ENCODE measurements around the gene MLST8. TPM values are rescaled to one million over a fixed set of nuclear protein-coding genes. Genes with fewer than 3 reads are reported as not detected.

MLST8 gene
- total and polyA plus RNA-seq, 12 donors, result 19.3 to 43.1 (median 24.7) TPM

DNA sequence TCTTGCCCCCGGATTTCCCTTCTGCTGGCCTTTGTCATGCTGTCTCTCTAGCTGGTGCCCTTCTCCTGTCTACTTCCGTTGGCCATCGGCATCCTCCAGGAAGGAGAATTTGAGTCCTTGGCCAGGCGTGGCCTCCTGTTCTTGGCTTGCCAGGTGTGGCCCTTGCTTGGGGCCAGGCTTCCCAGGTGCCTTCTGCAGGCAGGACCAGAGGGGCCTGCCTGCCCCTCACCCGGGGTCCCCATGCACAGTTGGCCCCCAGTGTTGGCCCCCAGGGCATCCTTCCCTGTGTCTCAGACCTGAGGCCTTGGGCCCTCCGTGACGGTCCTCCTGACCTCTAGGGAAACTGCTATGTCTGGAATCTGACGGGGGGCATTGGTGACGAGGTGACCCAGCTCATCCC, 2.6 kb downstream of the MLST8 start:
- DNase-seq (no peak), ATAC-seq (no peak)
- Histone ChIP-seq H3K27me3 (no peaks in the 10 kb centered on the region), H3K4me1 (peaks cover 17 to 53% (median 34%) of the 10 kb centered on the region in 9 donors), H3K27ac (no peak overlapping the region), H3K9me3 (no peaks in the 10 kb centered on the region), H3K4me3 (no peak overlapping the region), H3K36me3 (peaks cover 0 to 39% (median 18%) of the 10 kb centered on the region in 9 donors)
- 90% methylated on average over 9 of the region's 9 CpGs for WGBS, 2 donors
- intact Hi-C loops (cut with DNase I), result loop anchor here in 1 of 10 donors (5.0 kb wide), 1 partner anchor 51 kb away; the partner anchor contains the start of gene TRAF7
- no peak for TF ChIP-seq CTCF (IDR thresholded peaks at IDR 0.05)

GRCh38 chr16:2208308-2208707, 3.1 kb downstream of the MLST8 start:
- no peaks in the 10 kb centered on the region for H3K27me3 ChIP-seq
- 69 to 72% methylated on average over 23 of the region's 23 CpGs for WGBS, 2 donors
- H3K27ac ChIP-seq, result no peak overlapping the region
- H3K9me3 ChIP-seq, result no peaks in the 10 kb centered on the region
- ATAC-seq, result no peak
- intact Hi-C loops (cut with DNase I), result loop anchor here in 1 of 10 donors (5.0 kb wide), 1 partner anchor 51 kb away; the partner anchor contains the start of gene TRAF7
- peaks cover 21 to 58% (median 39%) of the 10 kb centered on the region in 9 donors for H3K4me1 ChIP-seq
- DNase-seq, result no peak
- peaks cover 0 to 39% (median 18%) of the 10 kb centered on the region in 9 donors for H3K36me3 ChIP-seq
- no peak for TF ChIP-seq CTCF (IDR thresholded peaks at IDR 0.05)
- H3K4me3 ChIP-seq, result no peak overlapping the region

DNA sequence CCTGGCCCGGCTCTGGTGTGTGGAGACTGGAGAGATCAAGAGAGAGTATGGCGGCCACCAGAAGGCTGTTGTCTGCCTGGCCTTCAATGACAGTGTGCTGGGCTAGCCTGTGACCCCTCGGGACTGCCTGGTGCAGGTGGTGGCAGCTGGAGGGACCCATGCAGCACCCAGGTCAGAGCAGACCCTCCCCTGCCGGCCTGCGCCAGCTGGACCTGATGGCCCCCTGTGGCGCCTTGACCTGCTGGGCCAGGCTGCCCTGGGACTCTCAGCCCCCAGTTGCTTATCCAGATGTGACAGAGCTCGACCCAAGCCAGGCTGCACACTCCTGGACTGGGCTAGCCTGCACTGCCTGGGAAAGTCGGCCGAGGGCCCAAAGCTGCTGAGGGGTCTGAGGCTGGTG, 3.5 kb downstream of the MLST8 start:
- H3K36me3 ChIP-seq, result peaks cover 0 to 39% (median 18%) of the 10 kb centered on the region in 9 donors
- H3K4me3 ChIP-seq, result no peak overlapping the region
- H3K4me1 ChIP-seq, result peaks cover 26 to 62% (median 43%) of the 10 kb centered on the region in 9 donors
- 93 to 95% methylated on average over 9 of the region's 9 CpGs for WGBS, 2 donors
- H3K27me3 ChIP-seq, result no peaks in the 10 kb centered on the region
- intact Hi-C loops (cut with DNase I), result loop anchor here in 1 of 10 donors (5.0 kb wide), 1 partner anchor 51 kb away; the partner anchor contains the start of gene TRAF7
- no peak for DNase-seq
- no peaks in the 10 kb centered on the region for H3K9me3 ChIP-seq
- TF ChIP-seq CTCF (IDR thresholded peaks at IDR 0.05), result no peak
- H3K27ac ChIP-seq, result no peak overlapping the region
- ATAC-seq, result no peak

DNA sequence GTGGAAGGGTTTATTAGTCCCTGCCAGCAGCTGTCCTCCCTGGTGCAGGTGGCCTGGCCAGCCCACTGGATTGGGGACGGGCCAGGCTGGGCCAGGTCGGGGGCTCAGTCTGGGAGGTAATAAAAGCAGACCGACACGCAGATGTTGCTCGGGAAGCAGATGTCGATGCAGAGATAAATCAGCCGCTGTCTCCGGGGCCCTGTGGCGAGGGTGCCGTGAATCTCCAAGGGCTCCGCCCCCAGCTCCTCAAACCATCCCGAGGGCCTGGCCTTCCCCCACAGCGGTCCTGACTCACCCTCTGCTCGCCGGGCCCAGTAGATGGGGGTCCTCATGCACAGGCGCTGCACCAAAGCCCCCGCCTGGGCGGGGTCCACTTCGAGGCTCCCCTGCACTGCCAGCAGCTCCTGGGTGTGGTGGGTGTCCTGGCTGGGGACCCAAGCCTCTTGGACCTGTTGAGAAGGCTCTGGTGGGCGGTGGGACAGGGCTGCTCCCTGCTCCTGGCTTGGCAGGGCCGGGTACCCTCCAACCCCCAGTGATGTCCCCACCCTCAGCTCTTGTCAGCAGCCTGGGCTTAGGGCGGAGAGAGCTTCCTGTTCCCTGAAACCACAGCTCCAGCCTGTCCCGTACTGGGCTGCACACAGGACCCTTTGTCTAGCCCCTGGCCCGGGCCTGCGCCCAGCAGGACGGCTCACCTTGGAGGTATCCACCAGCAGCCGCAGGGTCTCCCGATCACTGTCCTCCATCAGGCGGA, 4.2 kb downstream of the MLST8 start:
- intact Hi-C loops (cut with DNase I), result loop anchor here in 1 of 10 donors (5.0 kb wide), 1 partner anchor 52 kb away; the partner anchor contains the start of gene TRAF7
- ATAC-seq (no peak), DNase-seq (no peak)
- H3K4me1 ChIP-seq, result peaks cover 27 to 66% (median 47%) of the 10 kb centered on the region in 9 donors
- no peaks in the 10 kb centered on the region for H3K9me3 ChIP-seq
- no peak overlapping the region for H3K27ac ChIP-seq
- 90 to 92% methylated on average over 29 of the region's 29 CpGs for WGBS, 2 donors
- peaks cover 0 to 39% (median 18%) of the 10 kb centered on the region in 9 donors for H3K36me3 ChIP-seq
- TF ChIP-seq CTCF (IDR thresholded peaks at IDR 0.05), result no peak
- no peaks in the 10 kb centered on the region for H3K27me3 ChIP-seq
- no peak overlapping the region for H3K4me3 ChIP-seq
